Measurements from ENCODE around the gene AUTS2.

Gene AUTS2

DNA sequence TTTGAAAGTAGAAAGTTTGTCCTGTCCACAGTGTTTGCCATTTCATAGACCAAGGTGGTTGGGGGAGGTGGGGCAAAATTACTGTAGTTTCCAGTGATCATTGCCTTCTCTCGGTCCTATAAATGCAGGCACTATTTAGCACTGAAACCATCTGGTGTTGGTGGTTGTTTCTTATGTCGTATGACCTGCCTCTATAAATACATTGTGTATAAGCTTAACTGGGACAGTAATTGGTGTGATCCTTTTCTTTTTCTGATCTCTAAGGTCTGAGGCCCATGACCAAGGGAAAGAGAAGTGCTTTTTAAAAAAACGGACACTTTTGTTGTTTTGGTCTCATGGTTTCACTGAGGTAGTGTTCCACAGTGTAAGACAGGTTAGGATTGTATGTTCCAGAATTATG lies 63.1 kb downstream of the AUTS2 start:
- no peak for DNase-seq

DNA sequence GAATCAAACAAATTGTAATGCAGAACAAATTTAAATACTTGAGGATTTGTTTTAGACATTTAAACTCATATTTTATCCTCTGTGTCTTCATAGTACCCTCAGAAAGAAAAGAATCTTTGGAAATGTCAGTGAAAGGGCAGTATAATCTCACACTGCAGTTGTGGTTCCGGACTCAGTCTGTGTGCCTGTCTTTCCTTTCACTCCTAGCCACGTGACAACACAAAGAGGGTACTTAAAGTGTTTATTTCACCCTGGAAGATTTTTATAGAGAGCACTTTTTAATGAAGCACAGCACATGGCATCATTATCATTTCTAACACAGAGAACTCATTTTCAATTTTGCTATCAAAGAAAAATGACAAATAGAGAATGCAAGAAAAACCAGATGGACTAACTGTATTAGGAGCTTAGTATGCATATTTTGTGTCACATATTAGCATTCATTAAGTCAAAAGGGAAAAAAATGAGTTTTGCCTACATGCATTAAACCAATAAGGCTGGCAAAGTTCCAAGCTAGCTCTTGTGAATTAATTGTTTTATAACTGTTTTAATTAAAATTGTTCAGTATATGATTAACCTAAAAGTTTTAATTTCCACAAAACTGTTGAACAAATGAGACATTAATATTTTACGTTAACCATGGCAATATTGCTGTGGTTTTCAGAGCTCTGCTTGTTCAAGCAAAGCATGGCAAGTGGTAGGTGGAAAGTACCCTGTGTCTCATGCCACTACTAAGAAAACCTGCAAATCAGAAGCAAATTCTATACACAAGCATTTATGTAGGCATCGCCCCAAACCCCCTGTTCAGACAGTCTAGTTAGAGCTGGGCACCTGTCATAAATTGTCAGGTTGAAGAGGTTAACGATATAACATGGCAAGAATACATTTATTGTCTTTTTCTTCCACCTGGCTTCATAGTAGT lies 65.9 kb downstream of the AUTS2 start:
- DNase-seq, result no peak

DNA sequence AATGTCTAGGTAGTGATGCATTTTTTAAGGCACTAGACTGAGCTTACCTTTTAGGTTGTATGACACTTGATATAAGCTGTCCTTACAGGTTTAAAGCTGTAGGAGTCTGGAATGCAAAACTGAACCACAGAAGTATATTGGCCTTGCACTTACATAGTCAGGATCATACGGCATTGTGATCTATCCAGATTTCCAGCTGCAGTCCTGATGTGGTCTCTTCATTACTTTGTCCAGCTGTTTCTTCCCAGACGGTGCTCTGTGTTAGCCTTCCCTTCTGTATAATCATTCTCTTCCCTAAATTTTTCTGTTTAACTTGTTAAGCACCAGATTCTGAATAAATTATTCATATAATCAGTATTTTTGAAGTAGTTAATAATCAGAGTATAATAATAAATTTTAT lies 67.1 kb downstream of the AUTS2 start:
- DNase-seq, result no peak

- no peak for DNase-seq
These were observed 70.1 kb downstream of the AUTS2 start for GRCh38 chr7:69668339-69668870.

DNA sequence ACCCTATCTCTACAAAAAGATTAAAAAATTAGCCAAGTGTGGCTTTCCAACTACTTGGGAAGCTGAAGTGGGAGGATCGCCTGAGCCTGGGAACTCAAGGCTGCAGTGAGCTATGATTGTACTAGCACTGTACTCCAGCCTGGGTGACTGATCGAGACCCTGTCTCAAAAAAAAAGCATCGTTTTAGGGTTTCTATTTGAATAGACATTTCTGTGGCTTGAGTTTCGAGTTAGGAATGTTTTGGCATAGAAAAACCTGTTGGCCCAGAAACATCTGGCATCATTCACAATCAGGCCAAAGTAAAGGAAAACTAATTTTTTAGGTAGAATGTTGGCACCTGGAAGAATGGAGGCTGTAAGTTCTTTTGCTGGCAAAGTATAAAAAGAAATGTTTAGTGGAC lies 72.4 kb downstream of the AUTS2 start:
- DNase-seq, result no peak

GRCh38 chr7:69673074-69673473 lies 74.8 kb downstream of the AUTS2 start:
- DNase-seq, result no peak

DNA sequence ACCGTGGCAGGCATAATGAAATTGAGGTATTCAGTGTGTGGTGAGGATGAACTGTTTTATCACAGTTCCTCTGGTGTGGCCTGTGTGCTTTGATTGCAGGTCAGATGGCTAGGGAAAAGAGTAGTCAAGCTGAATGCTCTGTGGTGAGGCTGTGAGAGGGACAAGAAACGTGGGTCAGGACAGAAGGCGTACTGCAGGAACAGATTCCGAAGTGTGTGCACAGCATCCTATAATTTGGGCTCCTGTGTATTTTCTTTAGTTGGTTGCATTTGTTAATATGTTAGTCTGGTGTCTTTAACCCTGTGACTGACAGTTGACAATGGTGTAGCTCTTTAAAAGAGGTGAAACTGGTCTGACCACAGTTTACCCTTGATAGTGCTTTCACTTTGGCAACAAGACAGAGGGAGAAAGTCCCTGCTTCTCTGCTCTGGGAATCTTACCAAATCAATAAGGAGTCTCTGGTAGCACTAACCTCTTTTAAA lies 76.5 kb downstream of the AUTS2 start:
- DNase-seq, result no peak

- DNase-seq, result no peak
These were observed 78.0 kb downstream of the AUTS2 start for GRCh38 chr7:69676247-69676646.

GRCh38 chr7:69677054-69677852 lies 79.0 kb downstream of the AUTS2 start:
- no peak for DNase-seq

- no peak for DNase-seq
These were observed 79.7 kb downstream of the AUTS2 start for GRCh38 chr7:69677881-69678493.

GRCh38 chr7:69678494-69679187 lies 80.4 kb downstream of the AUTS2 start:
- DNase-seq, result no peak

DNA sequence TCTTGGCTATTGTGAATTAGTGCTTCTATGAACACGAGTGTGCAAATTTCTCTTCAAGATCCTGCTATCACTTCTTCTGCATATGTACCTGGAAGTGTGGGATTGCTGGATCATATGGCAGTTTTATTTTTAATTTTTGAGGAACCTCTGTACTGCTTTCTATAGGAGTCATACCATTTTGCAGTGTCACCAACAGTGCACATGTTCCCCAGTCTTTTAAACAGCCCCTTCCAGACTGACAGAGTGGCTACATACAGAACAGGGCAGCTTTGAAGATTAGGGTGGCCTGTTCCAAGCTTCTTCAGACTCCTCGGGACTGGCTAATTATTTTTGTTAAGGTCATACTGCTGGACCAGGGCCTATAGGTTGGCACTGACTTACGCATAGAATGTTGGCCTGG lies 82.9 kb downstream of the AUTS2 start:
- DNase-seq, result no peak

GRCh38 chr7:69682518-69682917 lies 84.2 kb downstream of the AUTS2 start:
- DNase-seq, result no peak

DNA sequence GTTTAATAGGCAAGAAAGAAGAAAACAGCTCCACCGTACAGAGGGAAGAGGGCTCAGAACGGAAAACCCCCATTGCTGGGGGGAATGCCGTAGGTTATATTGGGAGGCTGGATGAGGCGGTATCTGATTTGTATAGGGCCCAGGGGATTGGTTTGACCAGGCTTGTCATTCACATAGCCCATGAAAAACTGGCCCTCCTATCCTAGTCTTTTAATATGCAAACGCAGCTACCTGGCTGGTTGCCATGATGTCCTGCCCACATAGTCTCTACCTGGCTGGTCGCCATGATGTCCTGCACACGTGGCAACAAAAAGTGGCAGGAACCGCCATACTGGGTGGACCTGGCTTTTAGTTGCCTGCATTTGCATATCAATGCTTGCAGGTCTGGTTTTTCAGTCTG lies 84.7 kb downstream of the AUTS2 start:
- no peak for DNase-seq

- DNase-seq, result no peak
These were observed 86.4 kb downstream of the AUTS2 start for GRCh38 chr7:69684369-69685292.

GRCh38 chr7:69685293-69685631 lies 87.0 kb downstream of the AUTS2 start:
- DNase-seq, result no peak

- DNase-seq, result no peak
These were observed 88.1 kb downstream of the AUTS2 start for GRCh38 chr7:69686366-69686765.

DNA sequence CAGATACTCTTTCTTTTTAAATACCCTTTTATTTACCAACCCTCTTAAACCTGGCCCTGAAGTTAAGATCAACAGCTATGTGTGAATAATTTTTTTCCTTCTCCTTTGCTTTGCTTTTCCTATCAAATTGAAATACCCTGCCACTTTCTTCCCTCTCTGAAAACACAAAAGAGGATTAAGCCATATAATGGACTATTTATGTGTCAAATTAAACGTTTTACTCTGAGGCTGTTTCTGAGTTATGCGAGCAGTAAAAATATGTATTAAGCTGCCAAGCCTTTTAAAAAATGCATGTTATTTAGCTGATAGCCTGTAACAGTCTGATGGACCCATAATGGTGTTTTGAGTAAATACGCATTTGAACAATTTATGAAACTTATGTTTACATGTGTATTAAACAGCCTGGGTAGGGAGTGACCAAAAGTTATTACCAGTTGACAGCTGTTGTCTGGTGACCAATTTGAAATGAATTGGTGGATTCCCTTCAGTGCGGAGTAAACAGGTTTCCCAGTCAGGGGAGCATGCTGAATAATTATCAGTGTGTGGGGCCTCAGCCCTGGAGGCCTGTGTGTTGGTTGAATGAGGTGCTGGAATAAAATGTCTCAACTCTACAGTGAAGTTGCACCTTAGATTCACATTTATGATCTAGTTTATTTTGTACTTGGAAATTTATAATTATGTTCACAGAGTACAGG lies 89.6 kb downstream of the AUTS2 start:
- DNase-seq, result no peak

DNA sequence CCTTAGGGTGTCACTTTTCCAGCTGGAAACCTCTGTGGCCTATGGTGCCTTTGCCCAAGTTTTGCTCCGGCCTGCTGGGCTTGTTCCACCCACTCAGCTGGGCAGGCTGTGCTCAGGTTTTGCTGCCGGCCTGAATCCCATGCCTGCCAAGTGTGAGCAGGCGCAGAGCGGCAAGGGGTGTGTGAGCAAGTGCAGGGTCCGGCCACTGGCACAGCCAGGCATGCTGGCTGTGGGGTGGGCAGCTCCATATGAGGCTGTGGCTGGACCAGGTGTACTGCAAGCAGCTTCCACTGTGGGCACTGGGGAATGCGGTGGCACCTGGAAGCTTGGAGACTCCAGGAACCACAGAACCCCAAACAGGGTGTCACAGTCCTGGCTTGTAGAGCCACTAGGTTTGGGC lies 92.1 kb downstream of the AUTS2 start:
- no peak for DNase-seq

DNA sequence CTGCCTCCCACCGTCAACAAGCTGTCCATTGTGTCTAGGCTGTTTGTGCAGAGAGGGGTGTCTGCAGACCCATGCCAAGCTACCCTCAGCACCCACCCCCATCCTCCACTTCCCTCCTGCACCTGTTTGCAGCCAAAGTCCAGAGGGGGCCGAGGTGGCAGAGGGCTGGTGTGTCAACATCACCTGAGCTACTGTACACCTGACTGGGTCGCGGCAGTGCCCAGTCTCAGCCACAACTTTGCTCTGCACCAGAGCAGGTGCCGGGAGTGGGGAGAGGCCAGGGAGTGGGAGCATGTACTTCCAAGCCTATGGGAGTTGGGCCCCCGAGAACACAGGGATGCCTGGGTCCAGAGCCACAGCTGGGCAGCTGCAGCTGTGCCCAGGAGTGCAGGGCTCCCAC lies 93.1 kb downstream of the AUTS2 start:
- no peak for DNase-seq

GRCh38 chr7:69691734-69692133 lies 93.5 kb downstream of the AUTS2 start:
- DNase-seq, result no peak

Measured in stimulated activated CD4-positive, alpha-beta T cell treated with anti-CD3 and anti-CD28 coated beads, Interleukin-4, amount 100 ng/mL, for 1 hour (primary cell).